Activated CD4-positive, alpha-beta memory T cell treated with anti-CD3 and anti-CD28 coated beads for 36 hours (primary cell): ENCODE measurements around the gene COPG2. TPM values are rescaled to one million over a fixed set of nuclear protein-coding genes. Genes with fewer than 3 reads are reported as not detected.
"Not testable (repeated sequence)": the region's sequence is repeated elsewhere in the genome, so short reads cannot be mapped to it uniquely, and the experiment has no call there.

Experiments
- CTCF ChIA-PET: fragments of 350-600 bp; sonication (Branson Sonifier 250); formaldehyde crosslinking; loops from one replicate; lab custom pipeline; 2021; ENCODE audit warnings: antibody characterized with exemption, inconsistent platforms; lab: Charles Lee
- POLR2A ChIA-PET: fragments of 350-600 bp; sonication (Branson Sonifier 250); formaldehyde crosslinking; loops from one replicate; lab custom pipeline; 2021; ENCODE audit warnings: antibody characterized with exemption; lab: Charles Lee
- DNase-seq: peaks from one replicate; pipeline ENCODE4 v3.0.0-alpha.2; 2020
- H3K27ac Mint-ChIP-seq: one replicate; pipeline ENCODE4 v1.8.0; 2021; ENCODE audit warnings: mixed read lengths
- H3K27me3 Mint-ChIP-seq: one replicate; pipeline ENCODE4 v1.8.0; 2021; ENCODE audit warnings: mixed read lengths
- H3K36me3 Mint-ChIP-seq: one replicate; pipeline ENCODE4 v1.8.0; 2021; ENCODE audit warnings: mixed read lengths
- H3K4me1 Mint-ChIP-seq: one replicate; pipeline ENCODE4 v1.8.0; 2021; ENCODE audit warnings: low read depth, mixed read lengths
- H3K4me3 Mint-ChIP-seq: one replicate; pipeline ENCODE4 v1.8.0; 2021; ENCODE audit warnings: mild to moderate bottlenecking, mixed read lengths
- H3K9me3 Mint-ChIP-seq: one replicate; pipeline ENCODE4 v1.8.0; 2021; ENCODE audit warnings: mixed read lengths
- intact Hi-C: fragments of 100-400 bp; cut with micrococcal nuclease; formaldehyde crosslinking; loops from one replicate; pipeline ENCODE4 v1.15.1; 2023
- total RNA-seq, 2 experiments: library from RNA; stranded (reverse); gene quantifications; one replicate each; pipeline ENCODE4 v1.2.3, GENCODE V29; 2021

COPG2 gene
- total RNA-seq, 2 experiments from 2014 or later = 31.5 to 33.4 TPM

DNA sequence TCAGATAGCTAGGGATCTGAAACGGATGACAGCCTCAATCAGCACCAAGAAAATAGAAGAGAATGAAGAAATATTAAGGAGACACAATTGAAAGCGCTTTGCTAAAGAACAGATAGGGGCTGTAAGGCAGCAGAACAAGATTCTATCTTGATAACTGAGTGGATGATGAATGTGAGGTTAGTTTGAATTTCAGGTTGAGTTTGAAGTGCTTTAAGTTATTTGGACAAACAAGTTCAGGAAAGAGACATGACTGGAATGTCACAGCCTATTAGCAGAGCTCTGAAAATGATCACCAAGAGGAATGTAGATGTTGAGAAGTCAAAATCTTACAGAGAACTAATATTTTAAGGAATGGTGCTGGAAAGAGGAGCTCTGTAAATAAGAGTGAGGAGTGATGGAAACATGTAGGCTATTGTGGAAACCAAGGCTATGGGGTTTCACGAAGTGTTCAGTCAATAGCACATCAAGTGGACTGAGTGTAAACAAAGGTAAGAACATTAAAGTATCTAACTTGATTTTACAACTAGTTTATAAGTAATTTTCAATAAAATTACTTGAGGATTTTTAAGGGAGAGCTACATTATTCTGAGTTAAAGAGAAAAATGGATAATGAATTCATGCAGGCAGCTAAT lies 115.0 kb downstream of the COPG2 start:
- Mint-ChIP-seq H3K27ac (no peak overlapping the region), H3K4me1 (no peaks in the 10 kb centered on the region), H3K36me3 (peaks cover 12% of the 10 kb centered on the region), H3K27me3 (no peaks in the 10 kb centered on the region), H3K4me3 (no peak overlapping the region), H3K9me3 (no peaks in the 10 kb centered on the region)
- ChIA-PET POLR2A (no interaction called here), CTCF (interaction anchor here (0.7 to 1.1 kb wide), 2 partner anchors 9 to 11 kb away, joined by 3 read pairs; no protein-coding TSS in a partner anchor)
- intact Hi-C loops = no loop called here
- no peak for DNase-seq

DNA sequence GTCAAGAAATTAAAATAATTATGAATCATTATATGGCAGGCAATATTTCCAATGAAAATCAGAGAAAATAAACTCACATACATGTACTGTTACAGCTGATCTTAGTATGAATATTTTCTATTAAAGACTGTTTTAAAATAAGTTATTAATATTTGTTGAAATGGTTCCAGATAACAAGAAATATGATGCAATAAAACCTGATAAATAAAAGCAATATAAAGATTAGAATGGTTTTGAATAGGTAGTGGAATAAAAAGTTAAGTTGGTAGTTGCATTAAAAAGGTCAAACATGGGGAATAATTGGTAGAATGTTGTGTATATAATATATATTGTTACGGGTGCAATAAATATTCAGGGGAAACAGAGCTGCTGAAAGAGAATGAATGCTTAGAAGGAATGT lies 124.2 kb downstream of the COPG2 start:
- Mint-ChIP-seq H3K4me3 (no peak overlapping the region), H3K36me3 (peaks cover 11% of the 10 kb centered on the region), H3K4me1 (no peaks in the 10 kb centered on the region), H3K27ac (no peak overlapping the region), H3K9me3 (no peaks in the 10 kb centered on the region), H3K27me3 (no peaks in the 10 kb centered on the region)
- no peak for DNase-seq
- intact Hi-C loops = no loop called here
- ChIA-PET POLR2A (no interaction called here), CTCF (no interaction called here)

DNA sequence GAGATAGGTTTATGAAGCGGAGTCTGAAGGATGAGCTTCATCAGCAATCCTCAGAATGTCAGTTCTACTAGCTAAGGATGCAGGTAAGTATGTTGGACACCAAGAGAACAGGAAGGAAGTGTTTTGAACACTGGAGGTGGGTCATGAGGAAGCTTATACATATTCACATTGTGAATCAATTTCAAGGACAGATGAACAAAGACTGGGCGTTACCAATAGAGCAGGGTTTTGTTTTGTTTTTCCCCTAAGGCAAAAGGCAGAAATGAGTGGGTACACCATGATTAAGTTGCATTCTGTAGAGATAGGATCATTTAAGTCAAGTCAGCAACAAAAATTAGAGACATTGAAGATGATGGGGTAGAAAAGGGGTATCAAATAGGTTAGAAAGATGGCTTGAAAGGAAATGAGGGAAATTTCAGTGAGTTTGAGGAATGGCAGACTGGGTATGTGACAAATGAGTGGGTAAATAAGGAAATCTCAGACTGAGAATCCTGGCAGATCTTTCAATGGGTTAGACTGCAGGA lies 125.0 kb downstream of the COPG2 start:
- peaks cover 7% of the 10 kb centered on the region for H3K36me3 Mint-ChIP-seq
- H3K27me3 Mint-ChIP-seq = no peaks in the 10 kb centered on the region
- intact Hi-C loops = no loop called here
- H3K9me3 Mint-ChIP-seq = no peaks in the 10 kb centered on the region
- CTCF ChIA-PET = interaction anchor here (0.6 kb wide), 1 partner anchor 481 kb away, joined by 3 read pairs; no protein-coding TSS in a partner anchor
- no peak overlapping the region for H3K27ac Mint-ChIP-seq
- POLR2A ChIA-PET = no interaction called here
- DNase-seq = no peak
- no peak overlapping the region for H3K4me3 Mint-ChIP-seq
- H3K4me1 Mint-ChIP-seq = no peaks in the 10 kb centered on the region

DNA sequence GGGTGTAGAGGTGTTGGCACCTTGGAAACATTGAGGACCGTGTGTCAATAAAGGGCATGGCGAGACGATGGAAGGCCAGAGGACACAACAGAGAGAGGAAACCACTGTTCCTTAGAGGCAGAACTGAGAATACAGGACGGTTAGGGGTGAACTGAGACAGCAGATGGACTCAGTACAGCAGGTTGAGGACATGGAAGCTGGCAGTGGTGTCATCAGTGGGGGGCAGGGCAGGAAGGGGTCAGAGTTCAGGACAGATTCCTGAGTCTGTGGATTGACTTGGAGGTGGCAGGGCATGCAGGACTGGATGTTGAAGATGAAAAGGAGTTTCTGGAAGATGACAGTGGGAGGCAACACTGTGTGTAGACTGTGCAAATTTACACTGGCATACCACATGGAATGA lies 126.3 kb downstream of the COPG2 start:
- CTCF ChIA-PET, H3K27ac Mint-ChIP-seq, H3K27me3 Mint-ChIP-seq, POLR2A ChIA-PET, H3K9me3 Mint-ChIP-seq, intact Hi-C loops, H3K4me3 Mint-ChIP-seq, H3K4me1 Mint-ChIP-seq, DNase-seq, H3K36me3 Mint-ChIP-seq: not testable (repeated sequence)

DNA sequence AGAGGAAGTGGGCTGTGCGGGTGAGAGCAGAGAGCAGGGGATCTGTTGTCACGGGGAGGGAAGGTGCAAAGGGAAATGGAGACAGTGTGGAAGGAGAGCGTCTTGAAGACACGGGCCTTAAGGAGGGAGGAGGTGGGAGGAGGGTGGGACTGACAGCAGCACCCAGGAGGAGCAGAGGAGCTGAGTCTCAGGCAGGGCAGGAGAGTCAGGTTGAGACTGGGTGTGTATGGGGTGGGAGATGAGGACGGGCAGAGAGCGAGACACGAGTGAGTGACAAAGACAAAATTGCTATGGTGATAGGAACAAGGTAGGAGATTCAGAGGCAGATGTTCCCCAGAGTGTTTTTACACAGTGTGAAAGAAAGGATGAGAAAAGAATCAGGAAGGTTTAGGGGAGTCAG lies 127.3 kb downstream of the COPG2 start:
- POLR2A ChIA-PET, H3K27ac Mint-ChIP-seq, H3K9me3 Mint-ChIP-seq, intact Hi-C loops, DNase-seq, H3K4me3 Mint-ChIP-seq, H3K4me1 Mint-ChIP-seq, H3K27me3 Mint-ChIP-seq, CTCF ChIA-PET: not testable (repeated sequence)
- peaks cover 10% of the 10 kb centered on the region for H3K36me3 Mint-ChIP-seq

DNA sequence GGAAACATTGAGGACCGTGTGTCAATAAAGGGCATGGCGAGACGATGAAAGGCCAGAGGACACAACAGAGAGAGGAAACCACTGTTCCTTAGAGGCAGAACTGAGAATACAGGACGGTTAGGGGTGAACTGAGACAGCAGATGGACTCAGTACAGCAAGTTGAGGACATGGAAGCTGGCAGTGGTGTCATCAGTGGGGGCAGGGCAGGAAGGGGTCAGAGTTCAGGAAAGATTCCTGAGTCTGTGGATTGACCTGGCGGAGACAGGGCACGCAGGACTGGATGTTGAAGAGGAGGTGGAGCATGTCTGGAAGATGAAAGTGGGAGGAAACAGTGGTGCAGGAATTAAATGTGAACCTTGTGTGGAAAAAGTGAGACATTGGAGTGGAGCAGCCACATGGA lies 130.7 kb downstream of the COPG2 start:
- H3K27me3 Mint-ChIP-seq, CTCF ChIA-PET, H3K4me1 Mint-ChIP-seq, DNase-seq, H3K4me3 Mint-ChIP-seq, H3K36me3 Mint-ChIP-seq, POLR2A ChIA-PET, intact Hi-C loops, H3K9me3 Mint-ChIP-seq, H3K27ac Mint-ChIP-seq: not testable (repeated sequence)

DNA sequence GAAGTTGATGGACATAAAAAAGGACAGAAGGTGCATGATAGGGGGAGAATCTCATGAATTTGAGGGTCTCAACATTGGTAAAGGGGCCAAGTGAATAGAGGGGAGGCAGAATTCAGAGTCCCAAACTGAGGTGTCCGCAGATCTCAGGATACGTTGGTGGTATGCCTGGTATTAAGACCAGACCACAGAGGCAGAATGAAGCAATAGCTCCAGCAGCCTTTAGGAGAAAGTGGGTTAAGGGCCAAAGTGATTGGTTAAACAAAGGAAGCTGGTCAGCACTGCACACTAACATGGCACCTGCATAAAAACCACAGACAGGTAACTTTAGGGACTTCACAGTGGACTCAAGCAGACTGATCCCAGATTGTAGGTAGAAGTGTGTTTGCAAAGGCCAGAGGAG lies 139.1 kb downstream of the COPG2 start:
- H3K36me3 Mint-ChIP-seq = peaks cover 1% of the 10 kb centered on the region
- H3K4me1 Mint-ChIP-seq = peaks cover 6% of the 10 kb centered on the region
- no peak overlapping the region for H3K27ac Mint-ChIP-seq
- ChIA-PET CTCF (no interaction called here), POLR2A (no interaction called here)
- no peaks in the 10 kb centered on the region for H3K9me3 Mint-ChIP-seq
- H3K27me3 Mint-ChIP-seq = no peaks in the 10 kb centered on the region
- intact Hi-C loops = no loop called here
- DNase-seq = no peak
- no peak overlapping the region for H3K4me3 Mint-ChIP-seq

DNA sequence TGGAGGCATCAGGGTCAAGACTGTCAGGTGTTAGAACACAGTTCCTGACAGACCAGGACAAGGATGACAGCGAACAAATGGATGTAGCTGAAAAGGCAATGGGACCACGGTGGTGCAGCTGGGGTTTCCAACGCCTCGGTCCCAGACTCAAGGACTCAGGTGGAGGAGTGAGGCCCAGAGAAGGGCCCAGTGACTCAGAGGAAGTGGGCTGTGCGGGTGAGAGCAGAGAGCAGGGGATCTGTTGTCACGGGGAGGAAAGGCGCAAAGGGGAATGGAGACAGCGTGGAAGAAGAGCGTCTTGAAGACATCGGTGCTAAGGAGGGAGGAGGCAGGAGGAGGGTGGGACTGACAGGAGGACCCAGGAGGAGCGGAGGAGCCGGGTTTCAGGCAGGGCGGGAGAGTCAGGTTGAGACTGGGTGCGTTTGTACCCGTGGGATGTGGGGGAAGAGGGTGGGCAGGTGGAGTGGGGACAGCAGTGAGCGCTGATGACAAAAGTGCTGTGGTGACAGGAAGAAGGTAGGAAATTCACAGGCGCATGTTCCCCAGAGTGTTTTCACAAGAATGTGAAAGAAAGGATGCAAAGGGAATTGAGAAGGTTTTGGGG lies 140.7 kb downstream of the COPG2 start:
- intact Hi-C loops, DNase-seq, H3K9me3 Mint-ChIP-seq, H3K36me3 Mint-ChIP-seq, H3K27me3 Mint-ChIP-seq, H3K4me1 Mint-ChIP-seq, H3K4me3 Mint-ChIP-seq, CTCF ChIA-PET, POLR2A ChIA-PET: not testable (repeated sequence)
- H3K27ac Mint-ChIP-seq = peak overlapping the region; percentile 3

DNA sequence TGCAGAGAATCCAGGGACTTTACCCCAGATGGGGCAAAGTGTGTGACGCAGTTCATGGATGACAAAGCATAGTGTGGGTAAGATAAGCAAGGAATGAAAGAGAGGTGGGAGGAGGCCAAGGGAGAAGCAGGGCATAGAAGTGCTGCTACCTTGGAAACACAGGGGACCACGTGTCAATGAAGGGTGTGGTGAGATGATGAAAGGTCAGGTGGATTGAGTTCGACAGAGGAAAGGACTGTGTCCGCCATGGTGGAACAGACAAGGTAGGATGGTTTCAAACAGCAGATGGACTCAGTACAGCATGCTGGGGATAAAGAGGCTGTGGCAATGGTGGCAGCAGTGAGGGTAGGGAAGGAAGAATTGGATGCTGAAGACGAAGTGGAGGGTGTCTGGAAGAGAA lies 143.9 kb downstream of the COPG2 start:
- Mint-ChIP-seq H3K36me3 (no peaks in the 10 kb centered on the region), H3K4me3 (no peak overlapping the region), H3K9me3 (no peaks in the 10 kb centered on the region), H3K27me3 (no peaks in the 10 kb centered on the region), H3K4me1 (peaks cover 6% of the 10 kb centered on the region), H3K27ac (no peak overlapping the region)
- DNase-seq = no peak
- CTCF ChIA-PET = no interaction called here
- intact Hi-C loops = no loop called here
- POLR2A ChIA-PET = no interaction called here

DNA sequence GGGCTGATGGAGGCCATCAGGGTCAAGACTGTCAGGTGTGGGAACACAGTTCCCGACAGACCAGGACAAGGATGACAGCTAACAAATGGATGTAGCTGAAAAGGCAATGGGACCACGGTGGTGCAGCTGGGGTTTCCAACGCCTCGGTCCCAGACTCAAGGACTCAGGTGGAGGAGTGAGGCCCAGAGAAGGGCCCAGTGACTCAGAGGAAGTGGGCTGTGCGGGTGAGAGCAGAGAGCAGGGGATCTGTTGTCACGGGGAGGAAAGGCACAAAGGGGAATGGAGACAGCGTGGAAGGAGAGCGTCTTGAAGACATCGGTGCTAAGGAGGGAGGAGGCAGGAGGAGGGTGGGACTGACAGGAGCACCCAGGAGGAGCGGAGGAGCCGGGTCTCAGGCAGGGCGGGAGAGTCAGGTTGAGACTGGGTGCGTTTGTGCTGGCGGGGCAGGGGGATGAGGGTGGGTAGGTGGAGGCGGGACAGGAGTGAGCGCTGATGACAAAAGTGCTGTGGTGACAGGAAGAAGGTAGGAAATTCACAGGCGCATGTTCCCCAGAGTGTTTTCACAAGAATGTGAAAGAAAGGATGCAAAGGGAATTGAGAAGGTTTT lies 144.9 kb downstream of the COPG2 start:
- H3K27ac Mint-ChIP-seq, H3K9me3 Mint-ChIP-seq, H3K36me3 Mint-ChIP-seq, H3K4me1 Mint-ChIP-seq, CTCF ChIA-PET, POLR2A ChIA-PET, intact Hi-C loops, H3K27me3 Mint-ChIP-seq, H3K4me3 Mint-ChIP-seq, DNase-seq: not testable (repeated sequence)

DNA sequence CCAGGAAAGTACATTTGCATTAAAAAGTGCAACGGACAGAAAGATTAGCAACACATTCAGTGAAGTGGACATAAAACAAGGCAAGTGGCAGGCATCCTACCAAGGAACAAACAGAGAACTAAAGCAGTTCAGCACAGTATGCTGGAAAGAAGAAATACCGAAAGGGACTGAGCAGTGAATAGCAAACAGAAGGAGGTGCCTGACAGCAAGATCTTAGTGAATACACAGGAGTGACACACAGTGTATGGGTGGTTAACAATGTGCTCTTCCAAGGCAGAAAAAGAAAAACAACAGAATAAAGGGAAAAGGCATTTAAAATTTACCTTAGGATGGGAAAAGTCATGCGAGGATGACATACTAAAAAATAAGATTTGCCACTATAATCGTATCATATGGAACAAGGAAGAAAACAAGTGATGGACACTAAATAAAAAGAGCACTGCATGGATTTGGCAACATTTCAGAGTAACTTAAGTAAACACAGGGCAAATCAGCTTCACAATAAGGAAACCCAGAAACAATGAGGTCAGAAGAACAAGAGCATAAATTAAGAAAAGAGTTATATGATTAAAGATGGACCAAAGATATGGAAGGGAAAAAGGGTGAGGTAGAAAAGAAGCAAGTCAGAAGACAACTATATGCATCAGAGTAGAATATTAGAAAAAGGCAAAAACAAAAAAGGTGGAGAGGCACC lies 147.1 kb downstream of the COPG2 start:
- H3K27me3 Mint-ChIP-seq = no peaks in the 10 kb centered on the region
- H3K9me3 Mint-ChIP-seq = no peaks in the 10 kb centered on the region
- H3K36me3 Mint-ChIP-seq = no peaks in the 10 kb centered on the region
- no peak overlapping the region for H3K4me3 Mint-ChIP-seq
- no peak for DNase-seq
- intact Hi-C loops = no loop called here
- no peak overlapping the region for H3K27ac Mint-ChIP-seq
- H3K4me1 Mint-ChIP-seq = no peaks in the 10 kb centered on the region
- ChIA-PET CTCF (no interaction called here), POLR2A (no interaction called here)

DNA sequence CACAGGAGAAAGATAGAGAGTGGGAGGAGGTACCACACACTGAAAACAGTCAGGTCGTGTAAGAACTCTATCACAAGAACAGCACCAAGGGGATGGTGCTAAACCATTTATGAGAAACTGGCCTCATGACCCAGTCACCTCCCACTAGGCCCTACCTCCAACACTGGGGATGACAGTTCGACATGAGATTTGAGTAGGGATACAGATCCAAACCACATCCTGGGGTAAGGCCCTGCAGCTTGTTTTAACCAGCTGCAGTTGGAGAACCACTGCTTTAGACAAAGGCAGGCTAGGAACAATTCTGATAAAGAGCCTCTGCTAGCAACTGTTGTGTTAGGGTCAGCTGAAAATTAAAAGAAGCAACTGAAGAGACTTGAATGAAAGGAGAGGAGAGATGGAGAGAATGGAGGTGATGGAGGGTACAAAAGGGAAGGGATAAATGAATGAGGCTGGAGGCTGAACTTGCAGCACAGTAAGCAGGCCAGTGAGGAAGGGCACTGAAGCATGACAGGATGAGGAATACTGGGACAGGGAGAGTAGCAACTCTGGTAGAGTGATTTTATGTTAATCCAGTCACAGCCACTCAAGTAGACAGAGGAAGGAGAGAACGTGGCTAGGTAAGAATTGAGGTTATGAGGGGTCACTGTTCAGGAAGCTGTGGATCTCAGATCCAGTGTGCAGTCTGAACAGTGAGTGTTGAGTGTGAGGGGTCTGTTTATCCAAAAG lies 153.1 kb downstream of the COPG2 start:
- H3K9me3 Mint-ChIP-seq = no peaks in the 10 kb centered on the region
- POLR2A ChIA-PET = no interaction called here
- intact Hi-C loops = no loop called here
- no peaks in the 10 kb centered on the region for H3K4me1 Mint-ChIP-seq
- CTCF ChIA-PET = no interaction called here
- H3K27ac Mint-ChIP-seq = no peak overlapping the region
- H3K36me3 Mint-ChIP-seq = no peaks in the 10 kb centered on the region
- no peaks in the 10 kb centered on the region for H3K27me3 Mint-ChIP-seq
- no peak overlapping the region for H3K4me3 Mint-ChIP-seq
- no peak for DNase-seq
